A673 (cell line): ENCODE data around the gene OSCAR. TPM values are rescaled to one million over a fixed set of nuclear protein-coding genes. Genes with fewer than 3 reads are reported as not detected.

Source experiments
- Bru-seq: library from RNA; stranded (reverse); fragments of 400-500 nt; gene quantifications from one replicate; lab custom pipeline; 2021; lab: Mats Ljungman, UMichigan
- BruChase-seq, 2 experiments: library from RNA; stranded (reverse); fragments of 400-500 nt; gene quantifications; one replicate each; lab custom pipeline; 2021; lab: Mats Ljungman, UMichigan
- BruUV-seq: library from RNA; stranded (reverse); fragments of 400-500 nt; replicated peaks from 2 replicates; lab custom pipeline; 2021; lab: Mats Ljungman, UMichigan
- CTCF ChIA-PET: fragments of 300-600 bp; sonication (Branson Sonifier 250); formaldehyde crosslinking; loops from one replicate; lab custom pipeline; 2022; ENCODE audit warnings: antibody characterized with exemption; lab: Charles Lee
- POLR2A ChIA-PET: fragments of 300-600 bp; sonication (Branson Sonifier 250); formaldehyde crosslinking; loops from one replicate; lab custom pipeline; 2022; ENCODE audit warnings: antibody characterized with exemption; ENCODE audit not compliant: low non-redundant PET; lab: Charles Lee
- DNase-seq: peaks from one replicate; pipeline ENCODE4 v3.0.0-alpha.2; 2015; ENCODE audit warnings: low spot score
- H3K27ac ChIP-seq: fragments of 200-600 bp; sonication (generic); 2 replicates; pipeline ENCODE4 v1.5.1; 2016; ENCODE audit warnings: mixed run types, low read depth, mild to moderate bottlenecking, mixed read lengths, antibody characterized with exemption, low read length; ENCODE audit not compliant: poor library complexity, severe bottlenecking
- H3K27me3 ChIP-seq: fragments of 200-600 bp; sonication (generic); replicated peaks from 2 replicates; pipeline ENCODE4 v1.6.1; 2017; ENCODE audit warnings: mixed run types, low read depth, mild to moderate bottlenecking, mixed read lengths, antibody characterized with exemption, low read length; ENCODE audit not compliant: insufficient read depth, poor library complexity
- H3K36me3 ChIP-seq: fragments of 200-600 bp; sonication (generic); 2 replicates; pipeline ENCODE4 v1.6.1; 2016; ENCODE audit warnings: mixed run types, mild to moderate bottlenecking, mixed read lengths, antibody characterized with exemption, low read length; ENCODE audit not compliant: insufficient read depth, poor library complexity, severe bottlenecking
- H3K4me1 ChIP-seq: fragments of 200-600 bp; sonication (generic); 2 replicates; pipeline ENCODE4 v1.6.1; 2017; ENCODE audit warnings: mixed run types, mild to moderate bottlenecking, mixed read lengths, antibody characterized with exemption, low read length; ENCODE audit not compliant: insufficient read depth, poor library complexity, severe bottlenecking
- H3K4me3 ChIP-seq: fragments of 200-600 bp; sonication (generic); 2 replicates; pipeline ENCODE4 v1.5.1; 2016; ENCODE audit warnings: low read depth, mixed run types, mild to moderate bottlenecking, mixed read lengths, low read length; ENCODE audit not compliant: poor library complexity, severe bottlenecking
- H3K9me3 ChIP-seq: fragments of 200-600 bp; sonication (generic); 2 replicates; pipeline ENCODE4 v1.6.1; 2016; ENCODE audit warnings: mixed run types, low read depth, mild to moderate bottlenecking, mixed read lengths, antibody characterized with exemption, low read length; ENCODE audit not compliant: poor library complexity, severe bottlenecking
- EZH2 ChIP-seq: fragments of 200-600 bp; sonication (generic); IDR thresholded peaks from 2 replicates; pipeline ENCODE4 v1.6.1; 2017; ENCODE audit warnings: borderline replicate concordance, low read depth, mild to moderate bottlenecking, mixed read lengths, antibody characterized with exemption, low read length; ENCODE audit not compliant: poor library complexity, severe bottlenecking
- intact Hi-C: fragments of 100-400 bp; cut with micrococcal nuclease; formaldehyde crosslinking; loops from one replicate; pipeline ENCODE4 v1.10.0; 2022; ENCODE audit not compliant: unreplicated experiment
- long read RNA-seq: library from polyadenylated mRNA; stranded (forward); transcript quantifications from one replicate; pipeline ENCODE4 v2.0.0, GENCODE V29; 2022
- total RNA-seq: library from RNA; stranded (reverse); gene quantifications from 2 replicates; pipeline ENCODE4 v1.2.3, GENCODE V29; 2021
- TF ChIP-seq, protein P1 (sequence below): fragments of 300-800, 200-600 bp; sonication (generic); conservative IDR thresholded peaks from 2 replicates; pipeline ENCODE4 v1.5.1; 2017; ENCODE audit warnings: low read depth, mild to moderate bottlenecking, antibody characterized with exemption, low read length, moderate library complexity, mixed read lengths

The OSCAR gene, protein sequence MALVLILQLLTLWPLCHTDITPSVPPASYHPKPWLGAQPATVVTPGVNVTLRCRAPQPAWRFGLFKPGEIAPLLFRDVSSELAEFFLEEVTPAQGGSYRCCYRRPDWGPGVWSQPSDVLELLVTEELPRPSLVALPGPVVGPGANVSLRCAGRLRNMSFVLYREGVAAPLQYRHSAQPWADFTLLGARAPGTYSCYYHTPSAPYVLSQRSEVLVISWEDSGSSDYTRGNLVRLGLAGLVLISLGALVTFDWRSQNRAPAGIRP
- total RNA-seq (0.47 and 0.61 TPM in 2 replicates), Bru-seq, nascent RNA (percentile 14 among the genes with signal in this experiment), BruChase-seq, experiment 1, labeled RNA remaining after a 2-hour chase (percentile 25 among the genes with signal in this experiment), BruChase-seq, experiment 2, labeled RNA remaining after a 6-hour chase (percentile 34 among the genes with signal in this experiment)
- long read RNA-seq, partial matches to known transcripts: 0 of 6 reads
- long read RNA-seq, other reads (novel, unspliced or antisense): 6 of 6 reads

DNA sequence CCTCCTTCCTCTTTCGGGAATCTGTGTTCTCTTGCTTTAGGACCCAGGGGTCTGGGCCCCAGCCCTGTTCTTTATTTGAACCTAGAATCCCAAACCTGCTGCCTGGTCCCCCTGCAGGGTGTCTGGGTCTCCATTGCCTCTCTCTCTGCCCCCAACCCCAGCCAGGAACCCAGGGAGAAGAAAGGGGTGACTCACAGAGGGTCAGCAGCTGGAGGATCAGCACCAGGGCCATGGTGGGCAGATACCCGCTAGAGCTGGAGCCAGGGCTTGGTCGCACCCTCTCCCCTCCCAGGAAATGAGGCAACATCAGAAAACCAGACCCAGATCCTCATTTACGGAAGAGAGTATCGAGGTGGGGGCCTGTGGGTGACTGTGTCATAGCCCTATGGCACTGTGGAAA lies at the start of gene OSCAR:
Gene OSCAR, minus strand, starts transcription at position 243 of the 400 bp plus-strand sequence. Its CDS starts 11 bp downstream, at position 232.
- BruUV-seq: no TSS peak
- Histone ChIP-seq H3K4me3 (no peak within 1 kb of the TSS), H3K9me3 (no peaks in the 10 kb centered on the region), H3K4me1 (peaks cover 2% of the 10 kb centered on the region), H3K36me3 (peaks cover 4% of the 10 kb centered on the region), H3K27ac (no peak within 1 kb of the TSS), H3K27me3 (no peaks in the 10 kb centered on the region)
- intact Hi-C loops: no loop called here
- no peak for DNase-seq
- ChIA-PET POLR2A (no interaction called here), CTCF (interaction anchor here (1.2 kb wide), 1 partner anchor 70 kb away, joined by 3 read pairs; no protein-coding TSS in a partner anchor)
- TF ChIP-seq, protein P1, sequence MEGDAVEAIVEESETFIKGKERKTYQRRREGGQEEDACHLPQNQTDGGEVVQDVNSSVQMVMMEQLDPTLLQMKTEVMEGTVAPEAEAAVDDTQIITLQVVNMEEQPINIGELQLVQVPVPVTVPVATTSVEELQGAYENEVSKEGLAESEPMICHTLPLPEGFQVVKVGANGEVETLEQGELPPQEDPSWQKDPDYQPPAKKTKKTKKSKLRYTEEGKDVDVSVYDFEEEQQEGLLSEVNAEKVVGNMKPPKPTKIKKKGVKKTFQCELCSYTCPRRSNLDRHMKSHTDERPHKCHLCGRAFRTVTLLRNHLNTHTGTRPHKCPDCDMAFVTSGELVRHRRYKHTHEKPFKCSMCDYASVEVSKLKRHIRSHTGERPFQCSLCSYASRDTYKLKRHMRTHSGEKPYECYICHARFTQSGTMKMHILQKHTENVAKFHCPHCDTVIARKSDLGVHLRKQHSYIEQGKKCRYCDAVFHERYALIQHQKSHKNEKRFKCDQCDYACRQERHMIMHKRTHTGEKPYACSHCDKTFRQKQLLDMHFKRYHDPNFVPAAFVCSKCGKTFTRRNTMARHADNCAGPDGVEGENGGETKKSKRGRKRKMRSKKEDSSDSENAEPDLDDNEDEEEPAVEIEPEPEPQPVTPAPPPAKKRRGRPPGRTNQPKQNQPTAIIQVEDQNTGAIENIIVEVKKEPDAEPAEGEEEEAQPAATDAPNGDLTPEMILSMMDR: no peak
- TF ChIP-seq EZH2: no peak

DNA sequence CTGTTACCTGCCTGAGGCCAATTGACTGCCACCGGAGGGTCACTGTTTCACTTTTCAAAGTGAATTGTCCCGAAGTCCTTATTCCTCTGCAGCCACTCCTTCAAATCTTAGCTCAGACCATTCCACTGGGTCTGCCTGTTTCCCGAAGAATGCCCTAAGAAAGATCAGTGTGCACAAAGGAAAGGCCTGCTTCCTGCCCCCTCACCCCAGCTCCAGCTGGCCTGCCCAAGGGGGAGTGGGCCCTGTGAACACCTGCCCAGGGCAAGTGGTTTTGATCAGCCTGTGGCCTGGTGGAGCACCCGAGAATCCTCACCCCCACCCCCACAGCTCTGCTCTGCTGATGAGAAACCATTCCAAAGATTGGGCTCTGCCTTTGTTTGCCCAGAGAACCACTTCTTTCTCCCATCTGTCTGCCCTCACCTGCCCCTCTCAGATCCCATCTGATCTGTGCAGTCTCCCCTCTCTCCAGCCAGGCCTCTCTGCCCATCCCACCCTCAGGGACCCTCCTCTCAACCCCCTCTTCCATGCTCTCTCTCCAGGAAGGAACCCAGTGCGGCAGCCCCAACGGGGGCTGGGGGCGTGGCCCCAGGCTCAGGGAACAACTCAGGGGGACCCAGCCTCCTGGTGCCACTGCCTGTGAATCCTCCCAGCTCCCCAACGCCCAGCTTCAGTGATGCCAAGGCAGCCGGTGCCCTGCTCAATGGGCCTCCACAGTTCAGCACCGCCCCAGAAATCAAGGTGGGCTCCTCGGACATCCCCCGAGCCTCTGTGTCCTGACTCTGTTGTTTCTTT lies 48.6 kb upstream of the OSCAR start:
- no peak for DNase-seq
- Histone ChIP-seq H3K4me3 (no peak overlapping the region), H3K4me1 (no peaks in the 10 kb centered on the region), H3K27ac (no peak overlapping the region), H3K36me3 (peaks cover 94% of the 10 kb centered on the region), H3K9me3 (no peaks in the 10 kb centered on the region), H3K27me3 (no peaks in the 10 kb centered on the region)
- POLR2A ChIA-PET: no interaction called here
- CTCF ChIA-PET: no interaction called here
- no TSS peak for BruUV-seq
- intact Hi-C loops: no loop called here
- TF ChIP-seq EZH2: no peak
- TF ChIP-seq, protein P1: no peak

DNA sequence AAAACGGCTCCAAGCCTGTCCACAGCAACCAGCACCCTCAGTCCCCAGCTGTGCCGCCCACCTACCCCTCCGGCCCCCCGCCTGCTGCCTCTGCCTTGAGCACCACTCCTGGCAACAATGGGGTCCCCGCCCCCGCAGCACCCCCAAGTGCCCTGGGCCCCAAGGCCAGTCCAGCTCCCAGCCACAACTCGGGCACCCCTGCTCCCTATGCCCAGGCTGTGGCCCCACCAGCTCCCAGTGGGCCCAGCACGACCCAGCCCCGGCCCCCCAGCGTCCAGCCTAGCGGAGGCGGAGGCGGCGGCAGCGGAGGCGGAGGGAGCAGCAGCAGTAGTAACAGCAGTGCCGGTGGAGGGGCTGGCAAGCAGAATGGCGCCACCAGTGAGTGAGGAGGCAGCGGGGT lies 47.6 kb upstream of the OSCAR start:
- DNase-seq: no peak
- H3K36me3 ChIP-seq: peaks cover 94% of the 10 kb centered on the region
- POLR2A ChIA-PET: no interaction called here
- H3K4me3 ChIP-seq: no peak overlapping the region
- H3K27me3 ChIP-seq: no peaks in the 10 kb centered on the region
- no peaks in the 10 kb centered on the region for H3K9me3 ChIP-seq
- intact Hi-C loops: no loop called here
- BruUV-seq: TSS peak; percentile 15
- H3K4me1 ChIP-seq: no peaks in the 10 kb centered on the region
- TF ChIP-seq, protein P1: no peak
- TF ChIP-seq EZH2: no peak
- no peak overlapping the region for H3K27ac ChIP-seq
- CTCF ChIA-PET: no interaction called here
